Activated effector memory CD4-positive, alpha-beta T cell treated with anti-CD3 and anti-CD28 coated beads, Interleukin-2, amount 50 U/mL, for 16 hours (primary cell): Measurements from ENCODE around the gene BRI3.
"Not testable (repeated sequence)": the region's sequence is repeated elsewhere in the genome, so short reads cannot be mapped to it uniquely, and the experiment has no call there.

Experiments
- DNase-seq: peaks from one replicate; pipeline ENCODE4 v3.0.0-alpha.2; 2020

The BRI3 gene

DNA sequence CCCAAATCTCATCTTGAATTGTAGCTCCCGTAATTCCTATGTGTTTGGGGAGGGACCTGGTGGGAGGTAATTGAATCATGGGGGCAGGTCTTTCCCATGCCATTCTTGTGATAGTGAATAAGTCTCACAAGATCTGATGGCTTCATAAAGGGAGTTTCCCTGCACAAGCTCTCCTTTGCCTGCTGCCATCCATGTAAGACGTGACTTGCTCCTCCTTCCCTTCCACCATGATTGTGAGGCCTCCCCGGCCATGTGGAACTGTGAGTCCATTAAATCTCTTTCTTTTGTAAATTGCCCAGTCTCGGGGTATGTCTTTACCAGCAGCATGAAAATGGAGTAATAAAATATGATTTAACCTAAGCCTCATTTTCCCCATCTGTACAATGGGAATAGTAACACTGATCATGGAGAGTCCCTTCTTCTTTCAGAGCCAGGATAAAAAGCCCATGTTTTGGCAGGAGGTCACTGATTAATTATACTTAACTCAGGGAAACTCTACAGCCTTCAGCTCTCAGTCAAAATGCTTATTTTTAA lies 34.6 kb downstream of the BRI3 start:
- not testable (repeated sequence) for DNase-seq

DNA sequence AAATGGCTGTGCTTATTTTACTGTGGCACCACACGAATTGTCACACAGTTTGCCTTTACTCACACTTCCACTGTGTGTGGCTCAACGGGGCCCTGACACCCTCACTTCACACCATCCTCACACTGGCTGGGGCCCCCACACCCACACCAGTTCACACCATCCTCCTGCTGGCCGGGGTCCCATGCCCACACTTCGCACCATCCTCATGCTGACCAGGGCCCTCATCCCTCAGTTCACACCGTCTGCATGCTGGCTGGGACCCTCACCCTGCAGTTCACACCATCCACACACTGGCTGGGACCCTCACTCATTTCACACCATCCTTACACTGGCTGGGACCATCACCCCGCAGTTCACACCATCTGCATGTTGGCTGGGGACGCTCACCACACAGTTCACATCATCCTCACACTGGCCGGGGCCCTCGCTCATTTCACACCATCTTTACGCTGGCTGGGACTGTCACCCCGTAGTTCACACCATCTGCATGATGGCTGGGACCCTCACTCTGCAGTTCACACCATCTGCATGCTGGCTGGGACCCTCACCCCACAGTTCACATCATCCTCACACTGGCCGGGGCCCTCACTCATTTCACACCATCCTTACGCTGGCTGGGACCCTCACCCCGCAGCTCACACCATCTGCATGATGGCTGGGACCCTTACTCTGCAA lies 36.0 kb downstream of the BRI3 start:
- no peak for DNase-seq

DNA sequence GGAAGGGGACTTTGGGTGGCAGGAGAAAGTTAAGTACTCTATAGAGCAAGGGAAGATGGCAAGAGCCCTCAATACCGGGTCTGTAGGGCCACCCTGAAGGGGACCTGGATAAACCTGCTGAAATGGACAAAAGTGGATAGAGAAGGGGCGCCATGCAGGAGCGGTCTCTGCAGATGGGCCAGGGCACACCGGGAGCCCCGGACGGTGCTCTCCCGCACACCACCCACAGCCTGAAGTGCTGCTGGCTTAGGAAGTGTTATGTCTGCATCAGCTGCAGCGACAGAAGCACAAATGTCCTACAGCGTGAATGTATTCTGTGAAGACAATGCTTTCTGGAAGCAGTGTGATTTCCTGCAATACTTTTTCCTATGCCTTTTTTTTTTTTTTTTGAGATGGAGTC lies 37.7 kb downstream of the BRI3 start:
- no peak for DNase-seq

DNA sequence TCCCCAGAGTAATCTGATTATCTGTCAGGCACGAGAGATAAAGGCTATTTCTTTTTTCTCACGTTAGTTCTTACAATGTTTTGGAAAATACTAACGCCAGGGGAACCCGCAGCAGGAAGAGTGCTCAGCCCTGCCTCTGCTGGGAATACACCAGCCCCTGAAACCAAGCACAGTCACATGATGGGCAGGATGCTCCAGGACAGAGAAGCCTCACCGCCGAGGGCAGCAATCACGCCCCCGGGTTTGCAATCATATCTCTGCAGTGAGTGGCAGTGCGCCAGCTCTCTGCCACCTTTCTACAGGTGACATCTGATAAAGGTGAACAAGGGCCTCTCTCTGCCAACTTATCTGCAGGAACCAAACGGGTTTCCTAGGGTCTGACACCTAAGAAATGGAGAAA lies 39.8 kb downstream of the BRI3 start:
- no peak for DNase-seq

DNA sequence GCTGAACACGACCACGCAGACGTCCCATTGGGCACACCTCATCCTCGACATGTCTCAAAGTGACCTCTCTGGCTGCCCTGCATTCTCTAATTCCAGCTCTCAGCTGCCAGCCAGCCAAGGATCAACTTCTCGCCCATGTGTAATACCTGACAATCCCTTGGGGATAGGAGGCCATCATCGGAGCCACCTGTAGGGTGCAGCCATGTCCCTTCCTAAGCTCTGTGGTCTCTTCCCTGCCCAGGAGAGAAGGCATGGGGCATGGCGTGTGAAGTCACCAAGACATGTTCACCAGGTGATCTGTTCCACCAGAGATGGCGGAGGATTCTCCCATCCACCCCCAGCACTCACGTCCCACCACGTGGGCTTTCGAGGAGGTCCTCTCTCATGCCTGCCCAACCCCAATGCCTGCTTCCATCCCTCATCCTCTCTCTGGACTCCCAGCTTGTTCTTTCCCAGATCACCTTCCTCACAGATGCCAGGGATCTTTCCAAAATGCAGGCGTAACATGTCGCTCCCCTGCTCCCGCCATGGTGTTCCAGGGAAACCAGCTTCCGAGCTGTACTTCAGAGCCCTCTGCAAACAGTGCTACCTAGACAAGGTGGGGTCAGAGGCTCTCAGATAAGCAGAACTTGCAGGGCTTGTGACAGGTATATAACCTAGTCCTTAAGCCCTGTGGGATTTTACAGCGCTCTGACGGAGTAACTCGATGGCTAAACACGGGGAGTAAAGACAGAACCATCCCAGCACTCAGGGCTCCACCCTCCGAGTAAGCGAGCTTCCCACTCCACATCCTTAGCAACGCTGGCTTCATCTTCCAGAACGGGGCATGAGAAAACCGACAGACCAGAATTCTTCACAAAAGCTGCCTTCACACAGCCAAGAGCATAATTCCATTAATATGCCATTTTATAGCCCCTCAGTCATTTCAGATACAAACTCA lies 41.1 kb downstream of the BRI3 start:
- no peak for DNase-seq

DNA sequence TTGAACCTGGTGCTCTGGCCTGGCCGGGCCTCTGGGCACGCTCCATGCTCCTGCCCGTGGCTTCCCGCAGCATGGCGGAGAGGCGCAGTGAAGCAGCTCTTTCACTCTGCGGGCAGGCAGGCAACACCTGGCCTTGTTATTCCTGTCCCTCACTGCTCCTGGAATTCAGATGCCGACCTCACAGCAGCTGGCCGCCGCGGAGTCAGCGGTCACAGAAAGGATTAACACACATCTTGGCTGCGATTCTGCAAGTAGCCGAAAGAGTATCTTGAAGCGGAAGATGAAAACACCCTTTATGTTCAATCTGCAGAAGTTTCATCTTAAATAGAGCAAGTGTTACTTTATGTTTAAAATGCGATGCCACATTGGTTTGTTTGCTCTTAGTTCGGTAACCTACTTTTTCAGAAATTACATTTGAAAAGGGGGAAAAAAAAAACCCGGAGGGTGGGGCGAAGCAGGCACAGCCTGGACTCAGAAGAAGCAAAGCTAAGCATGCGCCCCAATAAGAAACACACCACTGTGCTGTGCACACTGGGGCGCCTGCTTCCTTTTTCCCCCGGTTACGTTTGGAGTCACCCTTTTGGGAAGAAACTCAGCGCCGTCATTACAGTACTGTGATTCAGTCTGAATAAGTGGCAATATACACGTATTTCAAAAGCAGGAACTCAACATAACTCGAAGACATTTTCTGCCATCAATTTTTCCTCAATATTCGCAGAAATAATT lies 42.3 kb downstream of the BRI3 start:
- DNase-seq = no peak

DNA sequence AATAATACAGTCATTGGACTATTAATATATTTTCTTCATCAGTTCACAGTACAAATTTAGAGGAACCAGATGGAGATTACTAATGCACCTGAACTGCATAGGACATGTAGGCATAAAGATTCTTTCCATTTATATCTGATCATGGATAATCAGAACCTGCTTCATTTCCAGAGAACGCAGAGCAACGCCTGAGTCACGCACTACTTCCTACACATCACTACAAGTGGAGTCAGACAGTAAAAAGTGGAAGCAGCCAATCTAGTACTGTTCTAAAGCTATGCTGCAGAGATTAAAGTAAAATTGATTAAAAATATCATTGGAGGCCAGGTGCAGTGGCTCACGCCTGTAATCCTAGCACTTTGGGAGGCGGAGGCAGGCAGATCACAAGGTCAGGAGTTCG lies 43.3 kb downstream of the BRI3 start:
- no peak for DNase-seq

DNA sequence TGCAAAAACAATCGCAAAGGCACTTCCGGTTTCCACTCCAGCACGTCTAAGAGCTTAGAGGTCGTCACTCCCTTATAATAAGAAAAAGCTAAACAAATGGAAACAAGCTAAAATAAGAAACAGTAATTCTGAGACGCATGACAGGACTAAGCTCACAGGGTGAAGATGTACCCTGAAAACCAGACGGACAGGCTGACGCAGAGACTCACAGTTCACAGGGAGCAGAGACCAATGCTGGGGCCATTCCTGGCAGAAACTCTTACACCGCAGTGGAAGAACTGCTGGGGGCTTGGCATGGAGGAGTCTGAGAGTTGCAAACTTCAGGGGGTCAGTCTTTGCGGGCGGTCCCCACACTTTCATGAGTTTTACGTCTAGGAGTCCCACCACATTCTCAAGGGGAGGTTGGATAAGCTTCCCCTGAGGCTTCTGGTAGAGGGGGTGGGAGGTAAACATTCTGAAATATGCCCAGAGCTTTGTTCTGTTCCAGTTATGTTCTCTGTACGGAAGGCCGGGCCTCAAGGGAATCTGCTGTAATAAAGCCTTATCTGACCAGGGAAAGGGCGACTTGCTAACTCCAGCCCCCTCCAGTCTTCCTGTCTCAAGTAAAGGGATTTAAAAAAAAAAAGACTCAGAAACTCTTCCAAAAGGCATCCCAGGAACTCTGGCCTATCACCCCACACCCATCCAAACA lies 47.8 kb downstream of the BRI3 start:
- DNase-seq = no peak

DNA sequence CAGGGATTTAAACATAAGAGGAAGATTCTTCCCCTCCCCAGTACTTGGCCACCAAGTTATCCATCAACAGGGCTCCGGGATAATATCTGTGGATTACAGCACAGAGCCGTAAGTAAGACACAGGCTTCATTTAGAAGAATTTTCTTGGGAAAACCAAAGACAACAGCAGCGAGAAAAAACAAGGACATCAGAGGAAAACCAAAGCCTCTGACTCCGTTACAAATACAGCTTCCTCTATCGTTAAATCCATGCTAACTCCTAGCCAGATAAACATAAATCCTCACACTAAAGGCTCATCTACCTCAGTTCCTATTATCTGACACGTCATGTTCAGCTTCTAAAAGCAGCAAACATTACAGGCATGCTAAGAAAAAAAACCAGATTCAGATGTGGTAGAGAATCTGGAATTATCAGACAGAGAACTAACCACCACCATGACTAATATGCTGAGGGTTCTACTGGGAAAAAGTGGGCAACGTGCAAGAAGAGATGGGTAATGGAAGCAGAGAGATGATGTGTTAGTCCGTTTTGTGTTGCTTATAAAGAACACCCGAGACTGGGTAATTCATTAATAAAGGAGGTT lies 48.4 kb downstream of the BRI3 start:
- no peak for DNase-seq

DNA sequence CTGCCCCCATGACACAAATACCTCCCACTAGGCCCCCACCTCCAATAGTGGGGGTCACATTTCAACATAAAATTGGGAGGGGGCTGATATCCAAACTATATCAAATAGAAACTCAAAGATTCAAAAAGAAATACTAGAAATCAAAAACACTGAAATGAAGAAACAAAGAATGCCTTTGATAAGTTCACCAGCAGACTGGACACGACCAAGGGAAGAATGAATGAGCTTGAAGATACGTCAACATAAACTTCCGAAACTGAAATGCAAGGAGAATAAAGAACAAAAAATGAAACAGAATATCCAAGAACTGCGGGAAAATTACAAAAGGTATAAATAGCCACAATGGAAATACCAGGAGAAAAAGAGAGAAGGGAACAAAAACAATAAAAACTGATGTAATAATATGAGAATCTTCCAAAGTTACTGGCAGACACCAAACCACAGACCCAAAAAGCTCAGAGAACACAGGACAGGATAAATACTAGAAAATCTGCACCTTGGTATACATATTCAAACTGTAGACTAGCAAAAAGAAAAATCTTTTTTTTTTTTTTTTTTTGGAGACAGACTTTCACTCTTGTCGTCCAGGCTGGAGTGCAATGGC lies 49.5 kb downstream of the BRI3 start:
- DNase-seq = no peak

DNA sequence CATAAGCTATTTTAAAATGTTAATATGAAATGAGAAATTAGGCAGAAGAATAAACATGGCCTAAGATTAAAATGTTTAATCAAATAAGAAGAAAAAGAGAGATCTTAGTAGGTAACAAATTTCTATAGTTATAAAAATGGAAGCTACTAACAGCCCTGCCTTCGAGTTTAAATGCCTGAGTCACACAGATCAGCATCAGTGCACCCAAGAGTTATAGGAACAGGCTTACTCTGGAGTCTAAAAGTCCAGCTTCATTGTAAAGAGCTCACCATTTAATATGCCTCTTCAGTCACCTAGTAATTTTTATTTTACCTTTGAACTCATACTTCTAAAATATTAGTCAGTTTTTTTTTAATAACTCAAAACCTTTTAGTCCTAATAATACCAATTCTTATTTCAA lies 52.6 kb downstream of the BRI3 start:
- DNase-seq = no peak

DNA sequence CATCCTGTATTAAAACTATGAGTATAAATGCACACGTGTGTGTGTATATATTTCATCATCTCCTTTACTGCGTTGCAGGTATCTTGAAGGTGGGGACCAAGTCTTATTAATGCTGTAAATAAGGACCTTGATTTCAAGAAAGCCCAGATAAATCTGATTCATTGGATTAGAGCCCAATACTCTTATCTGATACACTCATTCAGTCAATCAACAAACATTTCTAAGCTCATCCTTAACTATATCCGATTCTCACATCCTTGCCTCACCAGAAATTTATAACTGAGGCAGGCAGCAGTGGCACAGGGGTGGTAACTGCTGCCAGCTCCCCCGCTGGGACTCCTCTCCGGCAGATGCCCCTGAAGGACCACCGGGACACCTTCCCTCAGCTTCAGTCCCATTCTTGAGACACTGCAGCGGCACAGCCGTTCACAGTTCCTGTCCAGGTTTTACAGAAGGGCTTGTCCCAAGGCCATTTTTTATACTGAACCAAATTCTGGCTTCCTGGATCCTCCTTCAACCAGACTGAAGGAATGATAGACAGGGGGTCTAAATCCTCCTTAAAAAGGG lies 54.0 kb downstream of the BRI3 start:
- DNase-seq = no peak

DNA sequence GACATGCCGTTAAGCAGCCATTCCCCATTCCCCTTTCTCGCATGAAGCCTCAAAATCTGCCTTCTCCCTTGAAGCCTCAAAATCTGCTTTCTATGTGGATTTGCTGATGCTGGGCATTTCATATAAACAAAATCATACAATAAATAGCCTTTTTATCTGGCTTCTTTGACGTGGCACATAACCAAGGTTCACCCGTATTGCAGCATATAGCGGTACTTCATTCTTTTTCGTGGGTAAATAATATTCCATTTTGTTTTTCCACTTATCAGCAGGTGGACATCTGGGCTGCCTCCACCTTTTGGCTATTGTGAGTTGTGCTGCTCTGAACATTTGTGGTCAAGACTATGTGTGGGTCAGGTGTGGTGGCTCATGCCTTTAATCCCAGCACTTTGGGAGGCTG lies 57.0 kb downstream of the BRI3 start:
- DNase-seq = no peak

DNA sequence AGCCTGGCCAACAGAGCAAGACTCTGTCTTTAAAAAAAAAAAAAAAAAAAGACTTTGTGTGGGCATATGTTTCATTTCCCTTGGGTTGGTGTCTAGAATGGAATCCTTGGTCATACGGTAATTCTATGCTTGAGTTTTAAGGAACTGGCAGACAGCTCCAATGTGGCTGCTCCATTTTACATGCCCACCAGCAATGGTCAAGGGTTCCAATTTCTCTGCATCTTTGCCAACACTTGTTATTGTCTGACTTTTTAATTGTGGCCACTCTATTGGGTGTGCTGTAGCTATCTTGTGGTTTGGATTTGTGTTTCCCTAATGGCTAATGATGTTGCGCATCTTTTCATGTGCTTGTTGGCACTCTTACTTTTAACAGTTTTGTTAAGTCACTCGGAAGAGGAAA lies 57.6 kb downstream of the BRI3 start:
- DNase-seq = no peak

DNA sequence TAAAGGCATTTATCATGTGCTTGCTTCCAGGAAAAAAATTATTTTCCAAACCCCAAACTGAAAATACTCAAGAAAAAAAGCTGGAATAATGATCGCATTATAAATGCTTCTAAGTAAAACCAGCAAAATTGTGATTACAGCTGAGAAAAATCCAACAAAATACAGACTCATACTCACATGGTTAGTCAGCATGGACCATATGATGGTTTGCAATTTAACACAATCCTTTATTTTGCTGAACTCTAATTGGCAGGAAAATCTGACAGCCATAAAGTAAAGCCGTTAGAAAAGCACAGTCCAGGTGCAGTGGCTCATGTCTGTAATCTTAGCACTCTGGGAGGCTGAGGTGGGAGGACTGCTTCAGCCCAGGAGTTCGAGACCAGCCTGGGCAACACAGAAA lies 59.6 kb downstream of the BRI3 start:
- no peak for DNase-seq
